Prostate gland (tissue), 2 donors: ENCODE data around the gene EDC4.
"Not testable (repeated sequence)": the region's sequence is repeated elsewhere in the genome, so short reads cannot be mapped to it uniquely, and the experiment has no call there.

ENCODE experiments used
- POLR2A ChIP-seq: fragments of 450-650 bp; IDR thresholded peaks from one replicate; pipeline ENCODE4 v1.6.1; 2016; ENCODE audit warnings: antibody characterized with exemption, mild to moderate bottlenecking
- POLR2AphosphoS5 ChIP-seq: sonication (generic); formaldehyde crosslinking; IDR thresholded peaks from one replicate; pipeline ENCODE4 v1.6.1; 2017; ENCODE audit warnings: antibody characterized with exemption
- TF ChIP-seq, protein P1 (sequence below), 4 experiments: fragments of 200-600 bp in 2 of 4; fragments of 450-650 bp in 2 of 4; sonication (generic) in 2 of 4; IDR thresholded peaks; 1 replicate in 3 of 4; 2 replicates in 1 of 4; pipeline ENCODE4 v1.5.1; 2016 to 2019; ENCODE audit warnings: antibody characterized with exemption in 4 of 4, mild to moderate bottlenecking in 2 of 4, moderate library complexity in 2 of 4

DNA sequence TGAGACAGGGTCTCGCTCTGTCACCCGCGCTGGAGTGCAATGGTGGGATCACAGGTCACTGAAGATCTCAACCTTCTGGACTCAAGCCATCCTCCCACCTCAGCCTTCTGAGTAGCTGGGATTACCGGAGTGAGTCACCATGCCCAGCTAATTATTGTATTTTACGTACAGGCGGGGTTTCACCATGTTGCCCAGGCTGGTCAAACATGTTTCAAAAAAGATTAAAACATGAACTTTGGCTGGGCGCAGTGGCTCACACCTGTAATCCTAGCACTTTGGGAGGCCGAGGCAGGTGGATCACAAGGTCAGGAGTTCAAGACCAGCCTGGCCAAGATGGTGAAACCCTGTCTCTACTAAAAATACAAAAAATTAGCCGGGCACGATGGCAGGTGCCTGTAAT lies 35.7 kb upstream of the EDC4 start:
- not testable (repeated sequence) for TF ChIP-seq POLR2AphosphoS5, POLR2A
- TF ChIP-seq, protein P1, sequence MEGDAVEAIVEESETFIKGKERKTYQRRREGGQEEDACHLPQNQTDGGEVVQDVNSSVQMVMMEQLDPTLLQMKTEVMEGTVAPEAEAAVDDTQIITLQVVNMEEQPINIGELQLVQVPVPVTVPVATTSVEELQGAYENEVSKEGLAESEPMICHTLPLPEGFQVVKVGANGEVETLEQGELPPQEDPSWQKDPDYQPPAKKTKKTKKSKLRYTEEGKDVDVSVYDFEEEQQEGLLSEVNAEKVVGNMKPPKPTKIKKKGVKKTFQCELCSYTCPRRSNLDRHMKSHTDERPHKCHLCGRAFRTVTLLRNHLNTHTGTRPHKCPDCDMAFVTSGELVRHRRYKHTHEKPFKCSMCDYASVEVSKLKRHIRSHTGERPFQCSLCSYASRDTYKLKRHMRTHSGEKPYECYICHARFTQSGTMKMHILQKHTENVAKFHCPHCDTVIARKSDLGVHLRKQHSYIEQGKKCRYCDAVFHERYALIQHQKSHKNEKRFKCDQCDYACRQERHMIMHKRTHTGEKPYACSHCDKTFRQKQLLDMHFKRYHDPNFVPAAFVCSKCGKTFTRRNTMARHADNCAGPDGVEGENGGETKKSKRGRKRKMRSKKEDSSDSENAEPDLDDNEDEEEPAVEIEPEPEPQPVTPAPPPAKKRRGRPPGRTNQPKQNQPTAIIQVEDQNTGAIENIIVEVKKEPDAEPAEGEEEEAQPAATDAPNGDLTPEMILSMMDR (IDR thresholded peaks at IDR 0.05) = not testable (repeated sequence)
